Spleen (tissue), 7 donors: ENCODE results near the gene LRRC26.

Experiments used
- POLR2A ChIP-seq, 3 donors: fragments of 450-650 bp; IDR thresholded peaks; one replicate each; pipeline ENCODE4 v1.5.1; 2017; ENCODE audit warnings: antibody characterized with exemption in 3 of 3, mild to moderate bottlenecking in 1 of 3
- POLR2AphosphoS5 ChIP-seq, 3 donors: sonication (generic); formaldehyde crosslinking; IDR thresholded peaks; one replicate each; pipeline ENCODE4 v1.5.1; 2017; ENCODE audit warnings: antibody characterized with exemption in 3 of 3
- TF ChIP-seq, protein P1 (sequence below), 11 experiments: fragments of 200-600 bp in 7 of 11; fragments of 450-650 bp in 4 of 11; sonication (generic) in 4 of 11; IDR thresholded peaks in 8 of 11; conservative IDR thresholded peaks in 3 of 11; 1 replicate in 7 of 11; 2 replicates in 4 of 11; pipeline versions ENCODE4 v1.4.0 to v1.8.0; 2016 to 2021; ENCODE audit warnings: antibody characterized with exemption in 11 of 11, inconsistent platforms in 4 of 11, mild to moderate bottlenecking in 1 of 11
- donor health status: DM: no; HTN: no; CAD: no; lungs with moderate emphysema.
- donor health status: DM: no; HTN: no; CAD: no.
- donor health status: DM: no; HTN: no; CAD: no.

DNA sequence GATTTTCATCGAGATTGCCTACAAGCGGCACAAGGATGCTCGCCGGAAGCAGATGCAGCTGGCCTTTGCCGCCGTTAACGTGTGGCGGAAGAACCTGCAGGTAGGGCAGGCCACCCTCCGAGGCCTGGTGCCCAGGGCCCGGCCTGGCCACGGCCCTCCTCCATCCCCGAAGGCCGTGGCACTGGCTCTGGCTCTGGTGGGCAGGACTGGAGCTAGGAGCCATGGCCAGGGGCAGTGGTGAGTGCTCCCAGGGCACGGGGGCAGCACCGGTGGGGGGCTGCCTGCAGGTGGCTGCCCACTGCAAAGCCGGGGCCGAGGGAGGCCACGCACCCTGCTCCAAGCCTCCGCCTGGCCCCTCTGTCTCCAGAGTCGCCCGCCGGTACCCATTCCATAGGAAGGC lies 6.0 kb downstream of the LRRC26 start:
- TF ChIP-seq, protein P1, sequence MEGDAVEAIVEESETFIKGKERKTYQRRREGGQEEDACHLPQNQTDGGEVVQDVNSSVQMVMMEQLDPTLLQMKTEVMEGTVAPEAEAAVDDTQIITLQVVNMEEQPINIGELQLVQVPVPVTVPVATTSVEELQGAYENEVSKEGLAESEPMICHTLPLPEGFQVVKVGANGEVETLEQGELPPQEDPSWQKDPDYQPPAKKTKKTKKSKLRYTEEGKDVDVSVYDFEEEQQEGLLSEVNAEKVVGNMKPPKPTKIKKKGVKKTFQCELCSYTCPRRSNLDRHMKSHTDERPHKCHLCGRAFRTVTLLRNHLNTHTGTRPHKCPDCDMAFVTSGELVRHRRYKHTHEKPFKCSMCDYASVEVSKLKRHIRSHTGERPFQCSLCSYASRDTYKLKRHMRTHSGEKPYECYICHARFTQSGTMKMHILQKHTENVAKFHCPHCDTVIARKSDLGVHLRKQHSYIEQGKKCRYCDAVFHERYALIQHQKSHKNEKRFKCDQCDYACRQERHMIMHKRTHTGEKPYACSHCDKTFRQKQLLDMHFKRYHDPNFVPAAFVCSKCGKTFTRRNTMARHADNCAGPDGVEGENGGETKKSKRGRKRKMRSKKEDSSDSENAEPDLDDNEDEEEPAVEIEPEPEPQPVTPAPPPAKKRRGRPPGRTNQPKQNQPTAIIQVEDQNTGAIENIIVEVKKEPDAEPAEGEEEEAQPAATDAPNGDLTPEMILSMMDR (IDR thresholded peaks at IDR 0.05 in 8 of 11, conservative IDR thresholded peaks at IDR 0.05 in 3 of 11): no peak
- TF ChIP-seq POLR2AphosphoS5 (IDR thresholded peaks at IDR 0.05) (no peak), POLR2A (IDR thresholded peaks at IDR 0.05) (no peak)
